Nephron (organoid): Measurements from ENCODE around the gene UXS1.

Source experiments
- H3K27ac Mint-ChIP-seq, 3 experiments: 2 replicates each; pipeline ENCODE4 v1.8.0; 2020; ENCODE audit warnings: mixed read lengths in 3 of 3, mild to moderate bottlenecking in 2 of 3, moderate library complexity in 1 of 3
- H3K27me3 Mint-ChIP-seq: 2 replicates; pipeline ENCODE4 v1.8.0; 2021; ENCODE audit warnings: low read depth, mild to moderate bottlenecking, moderate library complexity, mixed read lengths
- H3K36me3 Mint-ChIP-seq: 2 replicates; pipeline ENCODE4 v1.8.0; 2020; ENCODE audit warnings: low read depth, mixed read lengths
- H3K4me1 Mint-ChIP-seq: 2 replicates; pipeline ENCODE4 v1.8.0; 2020; ENCODE audit warnings: mixed read lengths
- H3K4me3 Mint-ChIP-seq, 3 experiments: 2 replicates each; pipeline ENCODE4 v1.8.0; 2020; ENCODE audit warnings: mild to moderate bottlenecking in 3 of 3, mixed read lengths in 3 of 3, moderate library complexity in 2 of 3
- H3K9me3 Mint-ChIP-seq: 2 replicates; pipeline ENCODE4 v1.8.0; 2020; ENCODE audit warnings: mixed read lengths
- TF ChIP-seq, protein P1 (sequence below), 3 experiments: fragments of 200-600 bp; sonication (generic); IDR thresholded peaks; one replicate each; pipeline ENCODE4 v1.5.0; 2021; ENCODE audit warnings: antibody characterized with exemption in 3 of 3; ENCODE audit not compliant: unreplicated experiment in 3 of 3

The UXS1 gene

DNA sequence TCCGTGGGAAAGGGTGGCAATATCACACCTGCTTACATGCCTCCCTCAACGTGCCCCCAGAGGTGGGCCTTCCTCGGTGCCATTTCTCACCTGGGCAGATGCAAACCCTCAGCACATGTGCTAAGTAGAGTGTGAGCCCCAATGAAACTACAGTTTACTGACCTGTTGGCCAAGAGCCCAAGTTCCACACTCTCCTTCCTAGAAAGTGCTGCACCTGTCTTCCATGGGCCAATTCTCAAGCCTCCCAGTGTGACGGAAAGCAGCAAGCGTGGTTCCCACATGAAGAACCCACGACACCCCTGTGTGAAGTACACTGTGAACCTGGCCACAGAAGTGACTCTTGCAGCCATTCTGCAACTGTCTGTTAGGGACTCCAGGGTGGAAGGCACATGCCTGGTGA lies 73.7 kb downstream of the UXS1 start:
- Mint-ChIP-seq H3K27ac (no peak overlapping the region), H3K4me3 (no peak overlapping the region), H3K9me3 (no peaks in the 10 kb centered on the region), H3K27me3 (no peaks in the 10 kb centered on the region), H3K4me1 (peaks cover 5% of the 10 kb centered on the region), H3K36me3 (peaks cover 32% of the 10 kb centered on the region)
- TF ChIP-seq, protein P1, sequence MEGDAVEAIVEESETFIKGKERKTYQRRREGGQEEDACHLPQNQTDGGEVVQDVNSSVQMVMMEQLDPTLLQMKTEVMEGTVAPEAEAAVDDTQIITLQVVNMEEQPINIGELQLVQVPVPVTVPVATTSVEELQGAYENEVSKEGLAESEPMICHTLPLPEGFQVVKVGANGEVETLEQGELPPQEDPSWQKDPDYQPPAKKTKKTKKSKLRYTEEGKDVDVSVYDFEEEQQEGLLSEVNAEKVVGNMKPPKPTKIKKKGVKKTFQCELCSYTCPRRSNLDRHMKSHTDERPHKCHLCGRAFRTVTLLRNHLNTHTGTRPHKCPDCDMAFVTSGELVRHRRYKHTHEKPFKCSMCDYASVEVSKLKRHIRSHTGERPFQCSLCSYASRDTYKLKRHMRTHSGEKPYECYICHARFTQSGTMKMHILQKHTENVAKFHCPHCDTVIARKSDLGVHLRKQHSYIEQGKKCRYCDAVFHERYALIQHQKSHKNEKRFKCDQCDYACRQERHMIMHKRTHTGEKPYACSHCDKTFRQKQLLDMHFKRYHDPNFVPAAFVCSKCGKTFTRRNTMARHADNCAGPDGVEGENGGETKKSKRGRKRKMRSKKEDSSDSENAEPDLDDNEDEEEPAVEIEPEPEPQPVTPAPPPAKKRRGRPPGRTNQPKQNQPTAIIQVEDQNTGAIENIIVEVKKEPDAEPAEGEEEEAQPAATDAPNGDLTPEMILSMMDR (IDR thresholded peaks at IDR 0.05; ENCODE audit: unreplicated experiment in 3 of 3), result no peak

DNA sequence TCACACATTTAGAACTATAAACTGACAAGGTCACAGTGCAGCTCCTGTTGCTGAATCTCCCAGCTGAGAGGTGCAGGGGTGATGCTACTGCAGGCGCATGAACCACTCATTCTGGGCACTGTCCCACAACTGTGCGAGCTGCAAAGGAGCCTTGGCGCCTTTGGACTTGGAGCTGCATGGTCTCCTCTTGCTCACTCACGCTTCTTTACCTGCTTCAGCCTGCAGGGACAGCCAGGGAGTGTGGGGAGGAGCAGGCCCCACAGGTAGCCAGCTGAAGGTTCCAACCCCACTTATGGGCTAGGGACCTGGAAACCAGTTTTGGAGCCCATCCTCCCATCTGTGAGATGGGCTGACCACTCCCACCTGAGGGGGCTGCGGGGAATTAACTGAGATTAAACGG lies 75.0 kb downstream of the UXS1 start:
- peaks cover 5% of the 10 kb centered on the region for H3K4me1 Mint-ChIP-seq
- TF ChIP-seq, protein P1 (IDR thresholded peaks at IDR 0.05; ENCODE audit: unreplicated experiment in 3 of 3), result no peak
- H3K9me3 Mint-ChIP-seq, result no peaks in the 10 kb centered on the region
- H3K27ac Mint-ChIP-seq, result no peak overlapping the region
- no peak overlapping the region for H3K4me3 Mint-ChIP-seq
- H3K36me3 Mint-ChIP-seq, result peaks cover 22% of the 10 kb centered on the region
- H3K27me3 Mint-ChIP-seq, result no peaks in the 10 kb centered on the region

DNA sequence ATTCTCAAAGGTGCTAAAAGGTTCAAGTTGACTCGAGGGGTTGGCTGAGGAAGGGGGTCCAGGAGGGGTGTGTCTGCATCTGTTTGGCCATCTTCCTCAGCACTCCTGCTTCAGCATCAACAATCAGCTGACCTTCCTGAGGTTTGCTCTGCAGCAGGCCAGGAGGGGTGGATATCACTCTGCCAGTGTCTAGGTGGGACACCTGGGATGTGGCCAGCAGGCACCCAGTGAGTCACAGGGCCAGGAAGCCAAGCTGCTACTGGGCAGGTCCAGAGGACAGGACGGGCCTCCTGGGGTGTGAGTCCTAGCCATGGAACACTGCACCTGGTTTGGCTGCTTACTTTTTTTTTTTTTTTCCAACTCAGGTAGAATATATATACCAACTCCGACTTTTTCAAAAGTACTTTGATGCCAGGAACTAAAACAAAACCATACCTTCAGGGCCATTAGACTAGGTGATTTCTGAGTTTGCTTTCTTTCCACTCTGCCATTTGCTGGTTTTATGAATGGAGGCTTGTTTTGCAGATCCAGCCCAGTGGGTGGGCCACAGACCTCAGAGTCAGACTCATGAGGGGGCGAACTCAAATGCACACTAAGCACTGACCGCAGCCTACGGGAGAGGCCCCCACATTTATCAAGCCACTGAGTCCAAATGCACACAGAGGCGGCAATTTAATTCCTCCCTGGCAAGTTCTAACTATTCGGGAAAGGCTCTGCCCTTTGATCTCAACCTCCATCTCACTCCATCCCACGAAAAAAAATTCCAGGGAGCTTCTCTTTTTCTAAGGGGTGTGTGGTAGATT lies 76.0 kb downstream of the UXS1 start:
- Mint-ChIP-seq H3K36me3 (peaks cover 22% of the 10 kb centered on the region), H3K4me1 (peaks cover 5% of the 10 kb centered on the region), H3K27me3 (no peaks in the 10 kb centered on the region), H3K27ac (peak overlapping the region in 2 of 3 experiments; percentile 33 to 52), H3K4me3 (no peak overlapping the region), H3K9me3 (no peaks in the 10 kb centered on the region)
- TF ChIP-seq, protein P1 (IDR thresholded peaks at IDR 0.05; ENCODE audit: unreplicated experiment in 3 of 3), result no peak

DNA sequence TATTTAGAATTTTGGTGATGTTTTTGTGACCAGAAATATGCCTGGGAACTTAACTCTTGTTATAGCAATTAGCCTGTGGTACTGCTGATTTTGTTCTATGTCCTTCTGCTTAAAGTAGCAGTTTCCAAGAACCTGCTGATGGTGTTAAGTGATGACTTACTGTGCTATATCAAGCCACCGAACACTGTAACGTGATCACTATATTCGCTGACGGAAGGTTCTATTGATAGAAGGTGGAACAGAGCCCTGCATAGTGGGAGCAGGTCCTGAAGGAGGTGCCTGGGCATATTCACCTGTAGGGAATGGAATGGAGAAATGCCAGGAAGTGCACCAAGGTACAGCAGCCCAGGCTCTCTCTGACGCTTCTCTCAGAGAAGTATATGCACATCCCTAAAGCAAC lies 76.8 kb downstream of the UXS1 start:
- H3K4me3 Mint-ChIP-seq, result no peak overlapping the region
- H3K27ac Mint-ChIP-seq, result no peak overlapping the region
- H3K9me3 Mint-ChIP-seq, result no peaks in the 10 kb centered on the region
- TF ChIP-seq, protein P1 (IDR thresholded peaks at IDR 0.05; ENCODE audit: unreplicated experiment in 3 of 3), result no peak
- peaks cover 25% of the 10 kb centered on the region for H3K36me3 Mint-ChIP-seq
- H3K27me3 Mint-ChIP-seq, result no peaks in the 10 kb centered on the region
- H3K4me1 Mint-ChIP-seq, result peaks cover 5% of the 10 kb centered on the region

DNA sequence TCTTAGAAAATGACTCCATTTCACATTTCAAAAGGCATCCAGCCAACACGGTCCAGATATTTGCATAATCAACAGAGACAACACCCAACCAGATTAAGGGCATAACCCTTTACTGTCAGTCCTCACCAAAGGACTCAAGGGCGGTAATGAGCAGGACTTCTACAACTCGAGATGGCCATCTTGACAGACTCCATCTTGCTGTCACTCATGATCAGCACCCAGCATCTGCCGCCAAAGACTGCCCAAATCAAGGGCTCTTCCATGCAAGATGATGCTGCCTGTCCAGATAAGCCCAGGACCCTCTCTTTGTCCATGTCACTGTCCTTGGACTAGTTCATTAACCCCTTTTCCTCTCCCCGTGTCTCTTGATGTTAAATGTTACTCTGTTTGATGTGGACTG lies 77.9 kb downstream of the UXS1 start:
- Mint-ChIP-seq H3K4me1 (peaks cover 5% of the 10 kb centered on the region), H3K9me3 (no peaks in the 10 kb centered on the region), H3K27me3 (no peaks in the 10 kb centered on the region), H3K27ac (no peak overlapping the region), H3K4me3 (no peak overlapping the region), H3K36me3 (peaks cover 31% of the 10 kb centered on the region)
- TF ChIP-seq, protein P1 (IDR thresholded peaks at IDR 0.05; ENCODE audit: unreplicated experiment in 3 of 3), result no peak

DNA sequence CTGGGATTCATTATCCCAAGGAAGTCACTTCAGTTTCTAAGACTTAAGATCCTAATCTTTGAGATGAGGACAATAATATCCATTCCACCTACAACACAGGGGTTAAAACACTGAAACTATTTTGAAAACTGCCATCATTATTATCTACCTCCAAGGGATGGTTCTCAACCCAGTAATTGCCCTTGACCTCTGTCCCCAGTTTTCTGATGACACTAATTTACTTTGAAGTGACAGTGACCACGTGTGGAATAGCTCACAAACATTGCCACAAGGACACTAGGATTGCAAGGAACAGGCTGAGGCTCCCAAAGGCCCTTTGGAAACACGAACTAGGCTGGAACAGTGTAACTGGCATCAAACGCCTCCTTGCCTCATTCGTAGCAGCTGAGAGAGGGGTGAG lies 78.4 kb downstream of the UXS1 start:
- Mint-ChIP-seq H3K27ac (peak overlapping the region in 1 of 3 experiments; percentile 23), H3K36me3 (peaks cover 37% of the 10 kb centered on the region), H3K9me3 (no peaks in the 10 kb centered on the region)

More for the DNA sequence above, 78.4 kb downstream of the UXS1 start:
- TF ChIP-seq, protein P1 (IDR thresholded peaks at IDR 0.05; ENCODE audit: unreplicated experiment in 3 of 3), result no peak
- Mint-ChIP-seq H3K27me3 (no peaks in the 10 kb centered on the region), H3K4me1 (peaks cover 5% of the 10 kb centered on the region), H3K4me3 (no peak overlapping the region)
